Peyer's patch (tissue), 4 donors: ENCODE results near the gene ABCA3.

Experiments
- POLR2A ChIP-seq, 2 donors: fragments of 450-650 bp; IDR thresholded peaks; one replicate each; pipeline ENCODE4 v1.5.1; 2017; ENCODE audit warnings: antibody characterized with exemption in 2 of 2, mild to moderate bottlenecking in 2 of 2, moderate library complexity in 2 of 2
- TF ChIP-seq, protein P1 (sequence below), 6 experiments: fragments of 450-650 bp in 4 of 6; fragments of 200-600 bp in 2 of 6; sonication (generic) in 1 of 6; IDR thresholded peaks; one replicate each; pipeline ENCODE4 v1.5.1; 2017 to 2019; ENCODE audit warnings: antibody characterized with exemption in 6 of 6, mild to moderate bottlenecking in 3 of 6, moderate library complexity in 1 of 6

DNA sequence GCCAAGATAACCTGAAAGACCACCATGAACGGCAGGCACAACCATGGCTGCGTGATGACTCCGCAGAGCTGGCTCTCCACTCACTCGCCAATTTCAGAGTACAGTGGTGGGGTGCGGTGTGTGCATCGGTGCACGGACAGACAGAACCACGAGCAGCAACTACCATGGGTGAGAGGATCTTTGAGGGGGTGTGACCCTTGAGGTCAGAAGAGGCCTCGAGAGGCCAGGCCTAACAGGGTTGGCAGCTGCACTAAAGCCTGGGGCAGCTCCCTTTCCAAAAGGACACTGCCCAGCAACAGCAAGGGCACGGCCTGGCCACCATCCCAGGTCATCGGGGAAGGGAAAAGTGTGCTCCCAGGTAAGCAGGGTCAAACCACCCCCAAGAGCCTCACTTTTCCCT lies 87.2 kb downstream of the ABCA3 start:
- TF ChIP-seq, protein P1, sequence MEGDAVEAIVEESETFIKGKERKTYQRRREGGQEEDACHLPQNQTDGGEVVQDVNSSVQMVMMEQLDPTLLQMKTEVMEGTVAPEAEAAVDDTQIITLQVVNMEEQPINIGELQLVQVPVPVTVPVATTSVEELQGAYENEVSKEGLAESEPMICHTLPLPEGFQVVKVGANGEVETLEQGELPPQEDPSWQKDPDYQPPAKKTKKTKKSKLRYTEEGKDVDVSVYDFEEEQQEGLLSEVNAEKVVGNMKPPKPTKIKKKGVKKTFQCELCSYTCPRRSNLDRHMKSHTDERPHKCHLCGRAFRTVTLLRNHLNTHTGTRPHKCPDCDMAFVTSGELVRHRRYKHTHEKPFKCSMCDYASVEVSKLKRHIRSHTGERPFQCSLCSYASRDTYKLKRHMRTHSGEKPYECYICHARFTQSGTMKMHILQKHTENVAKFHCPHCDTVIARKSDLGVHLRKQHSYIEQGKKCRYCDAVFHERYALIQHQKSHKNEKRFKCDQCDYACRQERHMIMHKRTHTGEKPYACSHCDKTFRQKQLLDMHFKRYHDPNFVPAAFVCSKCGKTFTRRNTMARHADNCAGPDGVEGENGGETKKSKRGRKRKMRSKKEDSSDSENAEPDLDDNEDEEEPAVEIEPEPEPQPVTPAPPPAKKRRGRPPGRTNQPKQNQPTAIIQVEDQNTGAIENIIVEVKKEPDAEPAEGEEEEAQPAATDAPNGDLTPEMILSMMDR (IDR thresholded peaks at IDR 0.05) = no peak
- no peak for TF ChIP-seq POLR2A (IDR thresholded peaks at IDR 0.05)
